GM12878 (cell line): ENCODE measurements around the gene NLRC5. TPM values are rescaled to one million over a fixed set of nuclear protein-coding genes. Genes with fewer than 3 reads are reported as not detected.

Experiments
- CBX3 ChIP-seq: fragments of 200-600 bp; sonication (generic); IDR thresholded peaks from 2 replicates; pipeline ENCODE4 v1.6.1; 2016; ENCODE audit warnings: low read depth, borderline replicate concordance
- FOXK2 ChIP-seq: fragments of 450-650 bp; IDR thresholded peaks from 2 replicates; pipeline ENCODE4 v1.6.1; 2017; ENCODE audit warnings: mild to moderate bottlenecking, moderate library complexity
- IKZF1 ChIP-seq: fragments of 450-650 bp; conservative IDR thresholded peaks from 2 replicates; pipeline ENCODE4 v1.6.1; 2017; ENCODE audit warnings: antibody characterized with exemption, mild to moderate bottlenecking
- KAT2A ChIP-seq: conservative IDR thresholded peaks from 2 replicates; pipeline ENCODE4 v1.6.1; 2011; ENCODE audit warnings: low read depth, low read length; ENCODE audit not compliant: control insufficient read depth
- KDM1A ChIP-seq: fragments of 200-600 bp; sonication (generic); IDR thresholded peaks from 2 replicates; pipeline ENCODE4 v1.6.1; 2016; ENCODE audit warnings: borderline replicate concordance
- PAX5 ChIP-seq: IDR thresholded peaks from 2 replicates; pipeline ENCODE4 v1.6.1; 2011; ENCODE audit warnings: low read depth, low read length, borderline replicate concordance
- polyA plus RNA-seq, 11 experiments: library from polyadenylated mRNA; depleted of rRNA in 4 of 11; unstranded in 6 of 11; stranded (reverse) in 5 of 11; fragments of >200 nt; fragmentation: Nextera tagmentation in 4 of 11; fragmentation: Illumina TruSeq in 1 of 11; extraction: Ambion mirVana in 4 of 11; extraction: Trizol in 1 of 11; gene quantifications; 1 replicate in 1 of 11; 2 replicates in 10 of 11; pipeline versions ENCODE4 v1.2.1 to v1.2.3, GENCODE V29; 2011 to 2016; ENCODE audit warnings: inconsistent platforms in 2 of 11, missing spikeins in 2 of 11, low read depth in 1 of 11
- total RNA-seq, 4 experiments: library from RNA; depleted of rRNA in 3 of 4; stranded (reverse); fragments of >200 nt in 3 of 4; fragmentation: Illumina TruSeq in 1 of 4; extraction: Trizol in 1 of 4; gene quantifications; 2 replicates each; pipeline versions ENCODE4 v1.2.1 to v1.2.3, GENCODE V29; 2013 to 2021
- TF ChIP-seq, protein P1 (sequence below): IDR thresholded peaks from 2 replicates; pipeline ENCODE4 v1.6.1; 2012; ENCODE audit warnings: low read depth, low read length, improper control_type of control experiment
- TF ChIP-seq, protein P2 (sequence below): IDR thresholded peaks from 2 replicates; pipeline ENCODE4 v1.6.1; 2011; ENCODE audit warnings: mild to moderate bottlenecking, low read depth, low read length, moderate library complexity; ENCODE audit not compliant: insufficient replicate concordance
- TF ChIP-seq, protein P3 (sequence below): fragments of 450-650 bp; IDR thresholded peaks from 2 replicates; pipeline ENCODE4 v1.6.1; 2016; ENCODE audit warnings: mild to moderate bottlenecking
- TF ChIP-seq, protein P4 (sequence below): IDR thresholded peaks from 2 replicates; pipeline ENCODE4 v1.6.1; 2011; ENCODE audit warnings: low read depth, mild to moderate bottlenecking, low read length, moderate library complexity, borderline replicate concordance; ENCODE audit errors: extremely low read depth

Gene NLRC5
- total and polyA plus RNA-seq, 10 of the 15 experiments (the other 5 are each of a cell fraction or from before 2014, with no cell fraction given): 13.1 to 105 (median 57.3) TPM

DNA sequence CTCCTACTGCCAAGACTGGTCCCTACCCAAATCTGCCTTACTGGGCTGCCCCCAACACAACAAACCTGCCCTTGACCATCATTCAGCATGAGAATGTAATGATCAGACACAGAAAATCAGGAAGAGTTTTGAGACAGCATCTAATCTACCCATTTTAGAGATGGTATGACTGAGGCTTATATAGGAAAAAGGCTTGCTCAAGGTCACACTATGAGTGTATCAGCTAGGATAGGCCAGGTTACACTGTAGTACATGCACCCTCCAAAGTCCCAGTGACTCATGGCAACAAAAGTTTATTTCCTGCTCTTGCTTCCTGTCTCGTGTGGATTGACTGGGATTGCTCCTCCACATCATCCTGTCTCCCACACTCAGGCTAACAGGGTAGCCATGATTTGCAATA lies 27.9 kb downstream of the NLRC5 start (continued):
- TF ChIP-seq, protein P1, sequence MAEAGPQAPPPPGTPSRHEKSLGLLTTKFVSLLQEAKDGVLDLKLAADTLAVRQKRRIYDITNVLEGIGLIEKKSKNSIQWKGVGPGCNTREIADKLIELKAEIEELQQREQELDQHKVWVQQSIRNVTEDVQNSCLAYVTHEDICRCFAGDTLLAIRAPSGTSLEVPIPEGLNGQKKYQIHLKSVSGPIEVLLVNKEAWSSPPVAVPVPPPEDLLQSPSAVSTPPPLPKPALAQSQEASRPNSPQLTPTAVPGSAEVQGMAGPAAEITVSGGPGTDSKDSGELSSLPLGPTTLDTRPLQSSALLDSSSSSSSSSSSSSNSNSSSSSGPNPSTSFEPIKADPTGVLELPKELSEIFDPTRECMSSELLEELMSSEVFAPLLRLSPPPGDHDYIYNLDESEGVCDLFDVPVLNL: no peak
- TF ChIP-seq PAX5 (no peak), KDM1A (no peak), FOXK2 (no peak), CBX3 (no peak), KAT2A (no peak), IKZF1 (no peak)
- TF ChIP-seq, protein P2, sequence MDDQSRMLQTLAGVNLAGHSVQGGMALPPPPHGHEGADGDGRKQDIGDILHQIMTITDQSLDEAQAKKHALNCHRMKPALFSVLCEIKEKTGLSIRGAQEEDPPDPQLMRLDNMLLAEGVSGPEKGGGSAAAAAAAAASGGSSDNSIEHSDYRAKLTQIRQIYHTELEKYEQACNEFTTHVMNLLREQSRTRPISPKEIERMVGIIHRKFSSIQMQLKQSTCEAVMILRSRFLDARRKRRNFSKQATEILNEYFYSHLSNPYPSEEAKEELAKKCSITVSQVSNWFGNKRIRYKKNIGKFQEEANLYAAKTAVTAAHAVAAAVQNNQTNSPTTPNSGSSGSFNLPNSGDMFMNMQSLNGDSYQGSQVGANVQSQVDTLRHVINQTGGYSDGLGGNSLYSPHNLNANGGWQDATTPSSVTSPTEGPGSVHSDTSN: no peak
- TF ChIP-seq, protein P3, sequence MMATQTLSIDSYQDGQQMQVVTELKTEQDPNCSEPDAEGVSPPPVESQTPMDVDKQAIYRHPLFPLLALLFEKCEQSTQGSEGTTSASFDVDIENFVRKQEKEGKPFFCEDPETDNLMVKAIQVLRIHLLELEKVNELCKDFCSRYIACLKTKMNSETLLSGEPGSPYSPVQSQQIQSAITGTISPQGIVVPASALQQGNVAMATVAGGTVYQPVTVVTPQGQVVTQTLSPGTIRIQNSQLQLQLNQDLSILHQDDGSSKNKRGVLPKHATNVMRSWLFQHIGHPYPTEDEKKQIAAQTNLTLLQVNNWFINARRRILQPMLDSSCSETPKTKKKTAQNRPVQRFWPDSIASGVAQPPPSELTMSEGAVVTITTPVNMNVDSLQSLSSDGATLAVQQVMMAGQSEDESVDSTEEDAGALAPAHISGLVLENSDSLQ: no peak
- TF ChIP-seq, protein P4, sequence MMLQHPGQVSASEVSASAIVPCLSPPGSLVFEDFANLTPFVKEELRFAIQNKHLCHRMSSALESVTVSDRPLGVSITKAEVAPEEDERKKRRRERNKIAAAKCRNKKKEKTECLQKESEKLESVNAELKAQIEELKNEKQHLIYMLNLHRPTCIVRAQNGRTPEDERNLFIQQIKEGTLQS: no peak
